ENCODE measurements around the gene PAH. TPM values are rescaled to one million over a fixed set of nuclear protein-coding genes. Genes with fewer than 3 reads are reported as not detected.

Gene PAH
- total RNA-seq, 1 experiment from 2014 or later = 5.7 TPM

DNA sequence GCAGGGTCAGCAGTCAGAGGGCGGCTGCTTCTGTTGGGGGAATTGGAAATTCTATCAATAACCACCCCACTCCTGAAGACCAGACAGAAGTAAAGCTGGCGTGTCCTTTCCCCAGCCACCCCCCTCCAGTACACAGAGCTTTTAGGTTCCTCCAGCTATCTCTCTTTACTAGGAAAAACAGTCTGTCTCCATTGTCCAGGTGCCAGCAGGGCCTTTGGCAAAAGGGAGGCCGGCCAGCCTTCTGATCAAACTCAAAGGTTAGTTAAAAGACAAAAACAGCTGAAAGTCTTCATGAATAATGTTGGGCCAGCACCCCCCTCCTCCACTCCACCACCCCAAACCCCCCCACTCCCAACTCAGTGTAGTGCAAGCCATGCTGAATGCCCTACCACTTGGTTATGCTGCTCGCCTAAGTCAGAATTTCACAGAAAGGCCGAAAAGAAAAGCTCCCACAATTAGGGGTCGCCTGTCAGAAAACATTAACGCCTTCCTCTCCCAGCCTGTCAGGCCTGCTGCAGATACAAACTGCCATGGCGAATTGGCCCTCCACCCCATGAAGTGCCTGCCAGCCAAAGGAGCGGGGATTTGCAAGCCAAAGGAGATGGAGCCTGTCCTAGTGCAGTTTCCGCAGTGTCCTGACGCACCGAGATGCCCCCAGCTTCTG, 49.3 kb upstream of the PAH start:
- peaks cover 11% of the 10 kb centered on the region for H3K9me3 Mint-ChIP-seq
- H3K27ac Mint-ChIP-seq = no peak overlapping the region
- TF ChIP-seq CTCF (IDR thresholded peaks at IDR 0.05) (no peak), IRF2 (CRISPR knock-in tag; IDR thresholded peaks at IDR 0.05; ENCODE audit: borderline replicate concordance, low read depth) (no peak), ZNF121 (CRISPR knock-in tag; IDR thresholded peaks at IDR 0.05) (no peak), CREM (CRISPR knock-in tag; IDR thresholded peaks at IDR 0.05) (no peak), ZNF219 (CRISPR knock-in tag; IDR thresholded peaks at IDR 0.05; ENCODE audit: borderline replicate concordance) (no peak), ZBTB21 (CRISPR knock-in tag; IDR thresholded peaks at IDR 0.05; ENCODE audit: borderline replicate concordance) (no peak), HMGXB4 (CRISPR knock-in tag; IDR thresholded peaks at IDR 0.05) (no peak), ELF4 (CRISPR knock-in tag; IDR thresholded peaks at IDR 0.05; ENCODE audit: low read depth) (no peak), SMAD3 (CRISPR knock-in tag; IDR thresholded peaks at IDR 0.05; ENCODE audit: borderline replicate concordance) (no peak), RORB (CRISPR knock-in tag; IDR thresholded peaks at IDR 0.05) (no peak), NFYB (CRISPR knock-in tag; conservative IDR thresholded peaks at IDR 0.05; ENCODE audit: low read depth) (no peak)
- TF ChIP-seq, protein P1, sequence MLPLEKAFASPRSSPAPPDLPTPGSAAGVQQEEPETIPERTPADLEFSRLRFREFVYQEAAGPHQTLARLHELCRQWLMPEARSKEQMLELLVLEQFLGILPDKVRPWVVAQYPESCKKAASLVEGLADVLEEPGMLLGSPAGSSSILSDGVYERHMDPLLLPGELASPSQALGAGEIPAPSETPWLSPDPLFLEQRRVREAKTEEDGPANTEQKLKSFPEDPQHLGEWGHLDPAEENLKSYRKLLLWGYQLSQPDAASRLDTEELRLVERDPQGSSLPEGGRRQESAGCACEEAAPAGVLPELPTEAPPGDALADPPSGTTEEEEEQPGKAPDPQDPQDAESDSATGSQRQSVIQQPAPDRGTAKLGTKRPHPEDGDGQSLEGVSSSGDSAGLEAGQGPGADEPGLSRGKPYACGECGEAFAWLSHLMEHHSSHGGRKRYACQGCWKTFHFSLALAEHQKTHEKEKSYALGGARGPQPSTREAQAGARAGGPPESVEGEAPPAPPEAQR (CRISPR knock-in tag; IDR thresholded peaks at IDR 0.05) = no peak
- TF ChIP-seq, protein P2, sequence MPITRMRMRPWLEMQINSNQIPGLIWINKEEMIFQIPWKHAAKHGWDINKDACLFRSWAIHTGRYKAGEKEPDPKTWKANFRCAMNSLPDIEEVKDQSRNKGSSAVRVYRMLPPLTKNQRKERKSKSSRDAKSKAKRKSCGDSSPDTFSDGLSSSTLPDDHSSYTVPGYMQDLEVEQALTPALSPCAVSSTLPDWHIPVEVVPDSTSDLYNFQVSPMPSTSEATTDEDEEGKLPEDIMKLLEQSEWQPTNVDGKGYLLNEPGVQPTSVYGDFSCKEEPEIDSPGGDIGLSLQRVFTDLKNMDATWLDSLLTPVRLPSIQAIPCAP (CRISPR knock-in tag; IDR thresholded peaks at IDR 0.05) = no peak
- peak overlapping the region; percentile 79 for H3K4me3 Mint-ChIP-seq
- H3K36me3 Mint-ChIP-seq = peaks cover 12% of the 10 kb centered on the region
- ChIA-PET CTCF (interaction anchor here (0.9 to 3.3 kb wide), 3 partner anchors 10 to 18 kb away, joined by 3 to 20 read pairs (median 15); no protein-coding TSS in a partner anchor), POLR2A (no interaction called here)
- peaks cover 86% of the 10 kb centered on the region for H3K27me3 Mint-ChIP-seq (ENCODE audit: low read depth)
- DNase-seq (ENCODE audit: low spot score) = no peak
- no peak for ATAC-seq
- peaks cover 59% of the 10 kb centered on the region for H3K4me1 Mint-ChIP-seq

GRCh38 chr12:102965281-102966155, 48.5 kb upstream of the PAH start:
- Mint-ChIP-seq H3K27ac (no peak overlapping the region), H3K36me3 (peaks cover 12% of the 10 kb centered on the region), H3K4me3 (peak overlapping the region; percentile 79), H3K27me3 (ENCODE audit: low read depth) (peaks cover 89% of the 10 kb centered on the region), H3K4me1 (peaks cover 61% of the 10 kb centered on the region), H3K9me3 (peaks cover 11% of the 10 kb centered on the region)
- ATAC-seq (peak; percentile 42), DNase-seq (ENCODE audit: low spot score) (peak; percentile 54)
- CTCF ChIA-PET = interaction anchor here (0.8 to 3.3 kb wide), 5 partner anchors 11 to 27 kb away, joined by 3 to 20 read pairs (median 3); no protein-coding TSS in a partner anchor
- POLR2A ChIA-PET = no interaction called here
- TF ChIP-seq SMAD3 (CRISPR knock-in tag; IDR thresholded peaks at IDR 0.05; ENCODE audit: borderline replicate concordance) (no peak), ZNF512 (CRISPR knock-in tag; IDR thresholded peaks at IDR 0.05; ENCODE audit: borderline replicate concordance) (peak; percentile 39; the same call in 1 of the 2 replicates), ZNF138 (CRISPR knock-in tag; conservative IDR thresholded peaks at IDR 0.05) (no peak)
